D721Med (cell line): ENCODE data around the gene ADCYAP1R1.

Experiments used
- DNase-seq: peaks from one replicate; pipeline ENCODE4 v3.0.0; 2011; ENCODE audit warnings: low spot score; ENCODE audit not compliant: insufficient read length
- FAIRE-seq: peaks from 2 replicates; lab custom pipeline; 2011; peaks lifted over from hg19 to GRCh38; lab: Jason Lieb, UNC
- TF ChIP-seq, protein P1 (sequence below): IDR thresholded peaks from 2 replicates; pipeline ENCODE4 v1.5.1; 2012; ENCODE audit warnings: mild to moderate bottlenecking, control low read depth; ENCODE audit not compliant: insufficient read depth; ENCODE audit errors: missing control alignments

ADCYAP1R1 gene

DNA sequence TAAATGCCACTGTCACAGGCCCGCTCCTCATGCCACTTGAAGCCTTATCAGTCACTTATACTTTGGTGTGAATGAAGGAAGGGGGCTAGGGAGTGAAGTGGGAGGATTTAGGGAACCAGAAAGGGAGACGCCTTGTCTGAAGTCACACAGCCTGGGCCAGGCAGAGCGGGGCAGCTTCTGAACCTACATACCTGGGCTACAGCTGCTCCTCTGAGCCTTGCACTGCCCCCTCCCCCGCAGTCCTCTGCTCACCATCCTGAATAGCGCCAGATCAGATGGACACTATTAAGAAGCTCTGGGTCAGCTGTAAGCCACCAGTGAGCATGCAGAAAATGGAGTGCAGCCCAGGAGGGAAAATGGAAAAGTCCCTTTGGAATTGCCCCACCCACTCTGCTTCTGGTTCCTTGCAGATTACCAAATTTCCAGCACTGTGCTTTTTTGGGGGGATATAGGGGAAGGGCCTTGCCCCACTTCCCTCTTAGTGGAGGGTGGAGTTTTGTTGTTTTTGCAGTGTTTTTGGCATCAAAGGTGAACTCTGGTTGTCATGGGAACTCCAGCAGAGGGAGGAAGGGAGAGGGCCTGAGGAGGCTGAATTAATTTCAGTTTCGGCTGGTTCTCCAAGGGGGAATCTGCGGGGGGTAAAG lies 35.0 kb upstream of the ADCYAP1R1 start:
- TF ChIP-seq, protein P1, sequence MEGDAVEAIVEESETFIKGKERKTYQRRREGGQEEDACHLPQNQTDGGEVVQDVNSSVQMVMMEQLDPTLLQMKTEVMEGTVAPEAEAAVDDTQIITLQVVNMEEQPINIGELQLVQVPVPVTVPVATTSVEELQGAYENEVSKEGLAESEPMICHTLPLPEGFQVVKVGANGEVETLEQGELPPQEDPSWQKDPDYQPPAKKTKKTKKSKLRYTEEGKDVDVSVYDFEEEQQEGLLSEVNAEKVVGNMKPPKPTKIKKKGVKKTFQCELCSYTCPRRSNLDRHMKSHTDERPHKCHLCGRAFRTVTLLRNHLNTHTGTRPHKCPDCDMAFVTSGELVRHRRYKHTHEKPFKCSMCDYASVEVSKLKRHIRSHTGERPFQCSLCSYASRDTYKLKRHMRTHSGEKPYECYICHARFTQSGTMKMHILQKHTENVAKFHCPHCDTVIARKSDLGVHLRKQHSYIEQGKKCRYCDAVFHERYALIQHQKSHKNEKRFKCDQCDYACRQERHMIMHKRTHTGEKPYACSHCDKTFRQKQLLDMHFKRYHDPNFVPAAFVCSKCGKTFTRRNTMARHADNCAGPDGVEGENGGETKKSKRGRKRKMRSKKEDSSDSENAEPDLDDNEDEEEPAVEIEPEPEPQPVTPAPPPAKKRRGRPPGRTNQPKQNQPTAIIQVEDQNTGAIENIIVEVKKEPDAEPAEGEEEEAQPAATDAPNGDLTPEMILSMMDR = no peak
- DNase-seq (no peak), FAIRE-seq (no peak)

DNA sequence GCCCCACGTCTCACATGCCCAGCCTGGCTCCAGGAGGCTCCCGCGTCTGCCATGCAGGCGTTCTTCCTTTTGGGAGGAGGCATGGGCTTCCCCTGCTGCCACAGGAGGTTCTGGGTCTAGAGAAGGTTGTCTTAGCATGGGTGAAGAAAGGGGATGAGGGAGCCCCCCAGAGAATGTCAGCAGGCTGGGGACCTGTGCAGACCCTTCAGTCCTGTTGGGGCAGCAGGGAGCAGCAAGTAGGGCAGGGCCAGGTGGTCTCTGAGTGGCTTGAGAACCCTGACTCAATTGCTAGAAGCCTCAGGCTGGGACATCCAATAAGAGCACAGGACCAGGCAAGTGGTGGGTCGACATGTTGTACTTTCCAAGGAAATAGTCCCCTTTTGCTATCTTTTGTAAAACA lies 34.4 kb upstream of the ADCYAP1R1 start:
- DNase-seq (no peak), FAIRE-seq (no peak)
- TF ChIP-seq, protein P1 = no peak

DNA sequence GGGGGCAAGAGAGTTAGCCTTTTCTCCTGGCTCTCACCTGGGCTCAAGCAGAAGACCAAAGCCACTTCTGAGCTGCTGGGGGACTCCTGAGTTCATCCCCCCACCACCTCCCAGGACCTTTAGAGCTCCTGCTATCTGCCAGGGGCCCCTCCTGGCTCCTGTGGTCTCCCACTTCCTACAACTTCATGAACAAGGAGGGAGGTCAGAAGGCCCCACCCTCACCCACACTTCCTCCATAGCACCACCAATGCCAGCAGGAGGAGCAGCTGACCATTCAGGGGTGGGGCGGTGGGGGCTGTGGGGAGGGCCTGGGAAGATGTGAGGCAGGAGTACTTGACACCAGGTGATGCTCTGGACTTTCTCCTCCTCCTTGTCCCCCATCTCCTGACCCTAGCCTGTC lies 32.6 kb upstream of the ADCYAP1R1 start:
- TF ChIP-seq, protein P1 = no peak
- FAIRE-seq = no peak
- no peak for DNase-seq

DNA sequence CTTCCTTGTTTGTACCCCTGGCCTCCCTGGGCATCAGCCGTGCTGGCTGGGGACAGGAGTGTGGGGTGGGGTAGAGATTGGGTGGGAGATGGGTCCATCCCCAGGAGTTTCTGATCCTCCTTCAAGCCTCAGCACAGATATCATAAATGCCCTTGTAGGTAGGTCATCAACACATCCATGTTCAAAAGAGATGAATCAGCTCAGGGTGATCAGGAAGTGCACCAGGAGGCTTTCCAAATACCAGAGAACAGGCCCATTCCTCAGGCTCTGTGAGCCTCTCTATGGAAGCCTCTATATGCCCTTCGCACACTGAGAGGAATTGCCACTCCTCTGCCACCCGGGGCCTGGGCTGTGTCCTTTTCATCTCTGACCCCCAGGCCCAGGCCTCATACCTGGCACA lies 31.9 kb upstream of the ADCYAP1R1 start:
- TF ChIP-seq, protein P1 = no peak
- FAIRE-seq (no peak), DNase-seq (no peak)

DNA sequence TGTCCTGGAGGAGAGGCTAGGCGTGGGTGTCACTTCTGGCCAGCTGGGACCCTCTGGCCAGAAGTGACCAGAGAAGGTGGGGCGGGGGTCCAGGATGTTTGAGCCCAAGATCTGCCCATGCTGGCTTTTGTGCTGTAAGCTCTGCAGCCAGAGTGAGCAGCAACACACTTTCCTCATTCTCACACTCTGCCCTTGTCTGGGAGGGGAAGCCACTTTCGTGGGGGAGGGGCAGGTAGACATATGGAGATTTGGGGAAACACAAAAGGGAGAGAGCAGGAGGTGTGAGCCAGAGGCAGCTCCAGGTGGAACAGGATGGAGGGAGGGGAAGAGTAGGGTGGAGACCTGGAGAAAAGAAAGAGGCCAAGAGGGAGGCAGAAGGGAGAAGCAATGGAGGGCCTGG lies 31.5 kb upstream of the ADCYAP1R1 start:
- TF ChIP-seq, protein P1 = no peak
- no peak for DNase-seq
- no peak for FAIRE-seq

DNA sequence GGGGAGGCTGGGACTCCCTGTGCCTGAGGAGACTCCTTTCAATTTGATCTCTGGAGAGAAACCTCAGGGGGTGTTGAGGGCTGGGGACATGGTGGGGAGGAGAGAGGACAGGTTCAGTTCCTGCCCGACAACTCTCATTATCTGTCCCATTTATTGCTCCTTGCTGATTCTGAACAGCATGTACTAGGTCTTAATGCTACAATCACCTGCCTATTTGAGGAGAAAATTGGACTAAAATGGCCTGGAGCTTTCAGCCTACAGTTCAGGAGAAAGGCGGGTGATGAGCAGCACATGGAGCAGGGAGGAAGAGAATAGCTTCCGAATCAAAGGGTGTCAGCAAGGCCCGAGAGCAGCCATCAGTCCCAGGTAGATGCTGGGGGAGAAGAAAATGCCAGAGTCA lies 30.0 kb upstream of the ADCYAP1R1 start:
- no peak for FAIRE-seq
- DNase-seq = no peak
- TF ChIP-seq, protein P1 = no peak

DNA sequence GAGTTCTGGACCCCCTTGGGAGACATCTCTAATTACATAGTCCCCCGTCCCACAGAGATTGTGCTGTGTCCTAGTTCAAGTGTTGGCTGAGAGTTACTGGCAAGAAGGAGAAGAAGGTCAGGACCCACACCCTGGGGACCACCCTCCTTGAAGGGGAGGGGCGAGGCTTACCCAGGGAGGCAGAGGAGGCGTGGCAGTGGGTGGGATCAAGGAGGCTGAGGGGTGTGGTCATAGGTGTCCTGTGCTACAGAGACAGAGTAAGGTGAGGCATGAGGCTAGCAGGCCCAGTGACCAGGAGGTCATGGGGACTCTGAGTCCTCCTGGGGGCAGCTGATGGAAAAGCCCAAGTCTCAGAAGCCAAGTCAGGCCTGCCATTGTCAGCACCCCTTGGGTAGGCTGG lies 29.4 kb upstream of the ADCYAP1R1 start:
- TF ChIP-seq, protein P1 = no peak
- no peak for DNase-seq
- FAIRE-seq = no peak
